Keratinocyte (primary cell): Measurements from ENCODE around the gene VPS33B. TPM values are rescaled to one million over a fixed set of nuclear protein-coding genes. Genes with fewer than 3 reads are reported as not detected.

ENCODE experiments used
- DNase-seq: peaks from one replicate; pipeline ENCODE4 v3.0.0-alpha.2; 2011; ENCODE audit warnings: low read depth, missing footprints, low spot score
- FAIRE-seq: peaks from 2 replicates; lab custom pipeline; 2011; peaks lifted over from hg19 to GRCh38; lab: Jason Lieb, UNC
- H2AFZ ChIP-seq: 2 replicates; pipeline ENCODE4 v1.6.0; 2012; ENCODE audit warnings: low read length, control low read depth, inconsistent platforms; ENCODE audit not compliant: control insufficient read depth
- H3K27ac ChIP-seq: 2 replicates; pipeline ENCODE4 v1.5.1; 2011; ENCODE audit warnings: low read length; ENCODE audit not compliant: control insufficient read depth, insufficient read depth
- H3K27me3 ChIP-seq: 3 replicates; pipeline ENCODE4 v1.6.0; 2011; ENCODE audit warnings: low read length; ENCODE audit not compliant: control insufficient read depth, insufficient read depth; ENCODE audit errors: extremely low read depth
- H3K36me3 ChIP-seq, 2 experiments: 2 replicates in 1 of 2; 3 replicates in 1 of 2; pipeline ENCODE4 v1.5.1; 2011; ENCODE audit warnings: low read length in 2 of 2, mild to moderate bottlenecking in 1 of 2; ENCODE audit not compliant: control insufficient read depth in 2 of 2, insufficient read depth in 2 of 2; ENCODE audit errors: extremely low read depth in 1 of 2
- H3K4me1 ChIP-seq: 3 replicates; pipeline ENCODE4 v1.5.1; 2011; ENCODE audit warnings: low read length; ENCODE audit not compliant: control insufficient read depth, insufficient read depth; ENCODE audit errors: extremely low read depth
- H3K4me2 ChIP-seq: 3 replicates; pipeline ENCODE4 v1.6.0; 2011; ENCODE audit warnings: low read depth, low read length; ENCODE audit not compliant: control insufficient read depth, insufficient read depth; ENCODE audit errors: extremely low read depth
- H3K4me3 ChIP-seq, 3 experiments: fragments of 200-600 bp in 1 of 3; sonication (generic) in 1 of 3; 2 replicates in 2 of 3; 3 replicates in 1 of 3; pipeline ENCODE4 v1.5.1; 2011 to 2016; ENCODE audit warnings: low read length in 3 of 3, mild to moderate bottlenecking in 3 of 3, control low read depth in 2 of 3, inconsistent platforms in 1 of 3, low read depth in 1 of 3, mixed read lengths in 1 of 3, mixed run types in 1 of 3, moderate library complexity in 1 of 3; ENCODE audit not compliant: control insufficient read depth in 2 of 3, insufficient read depth in 2 of 3; ENCODE audit errors: extremely low read depth in 1 of 3
- H3K79me2 ChIP-seq: 2 replicates; pipeline ENCODE4 v1.6.0; 2012; ENCODE audit warnings: low read length; ENCODE audit not compliant: control insufficient read depth, insufficient read depth
- H3K9ac ChIP-seq: 3 replicates; pipeline ENCODE4 v1.6.0; 2011; ENCODE audit warnings: low read length; ENCODE audit not compliant: control insufficient read depth, insufficient read depth; ENCODE audit errors: extremely low read depth
- H3K9me1 ChIP-seq: 3 replicates; pipeline ENCODE4 v1.6.0; 2011; ENCODE audit warnings: low read length; ENCODE audit not compliant: control insufficient read depth, insufficient read depth; ENCODE audit errors: extremely low read depth
- H3K9me3 ChIP-seq: 2 replicates; pipeline ENCODE4 v1.5.1; 2012; ENCODE audit warnings: low read depth, low read length; ENCODE audit not compliant: control insufficient read depth
- H4K20me1 ChIP-seq: 3 replicates; pipeline ENCODE4 v1.6.0; 2011; ENCODE audit warnings: low read length; ENCODE audit not compliant: control insufficient read depth, insufficient read depth; ENCODE audit errors: extremely low read depth
- CTCF ChIP-seq, 3 experiments: IDR thresholded peaks in 1 of 3; conservative IDR thresholded peaks in 1 of 3; optimal IDR thresholded peaks in 1 of 3; 2 replicates in 2 of 3; 3 replicates in 1 of 3; pipeline versions ENCODE3 to v1.5.1; 2011; ENCODE audit warnings: low read length in 3 of 3, mild to moderate bottlenecking in 3 of 3, moderate library complexity in 2 of 3, control low read depth in 1 of 3, inconsistent platforms in 1 of 3; ENCODE audit not compliant: insufficient read depth in 2 of 3; ENCODE audit errors: extremely low read depth in 1 of 3
- EZH2 ChIP-seq: IDR thresholded peaks from one replicate; pipeline ENCODE4 v1.6.1; 2012; ENCODE audit warnings: inconsistent platforms, mild to moderate bottlenecking, low read length, moderate library complexity
- dilution Hi-C: fragments of 300-500 bp; cut with MboI; formaldehyde crosslinking; loops from one replicate; pipeline ENCODE4 v1.7.0; 2020; ENCODE audit warnings: low sequenced_read_pairs; ENCODE audit not compliant: extremely low pct_ligation_motif_present
- polyA plus RNA-seq, 5 experiments: library from polyadenylated mRNA; depleted of rRNA in 3 of 5; stranded (reverse) in 3 of 5; stranded (forward) in 1 of 5; unstranded in 1 of 5; fragments of >200 nt; gene quantifications; 1 replicate in 1 of 5; 2 replicates in 3 of 5; 3 replicates in 1 of 5; pipeline versions ENCODE4 v1.2.1 to v1.2.3, GENCODE V29; 2011 to 2012; ENCODE audit warnings: missing spikeins in 2 of 5, low read depth in 1 of 5, low replicate concordance in 1 of 5

Gene VPS33B
- polyA plus RNA-seq, 1 donor (not counting 4 experiments of a cell fraction or from before 2014, with no cell fraction given), result 20.2 TPM

DNA sequence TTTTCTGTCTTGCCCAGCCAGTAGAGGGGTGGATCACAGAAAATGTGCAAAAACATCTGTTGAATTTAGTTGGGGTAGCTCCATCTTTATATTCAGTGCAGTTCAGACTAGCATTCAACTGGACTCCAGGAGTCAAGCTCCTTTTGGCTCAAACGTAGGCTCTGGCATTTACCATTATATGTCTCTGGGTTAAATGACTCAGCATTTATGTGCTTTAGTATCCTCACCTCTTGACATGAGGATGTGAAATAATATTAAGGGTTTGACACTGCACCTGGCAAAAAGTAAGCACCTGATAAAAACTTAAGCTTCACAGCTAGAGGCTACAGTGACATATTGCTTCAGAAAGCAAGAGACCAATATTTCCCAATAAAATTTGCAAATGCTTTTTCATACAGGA lies 42.8 kb downstream of the VPS33B start:
- FAIRE-seq (no peak), DNase-seq (no peak)
- no peaks in the 10 kb centered on the region for H3K27me3 ChIP-seq
- peaks cover 5 to 47% of the 10 kb centered on the region in 2 experiments for H3K36me3 ChIP-seq
- dilution Hi-C loops, result no loop called here
- peaks cover 3% of the 10 kb centered on the region for H3K9me1 ChIP-seq
- H3K9ac ChIP-seq, result no peak overlapping the region
- TF ChIP-seq CTCF (optimal IDR thresholded peaks at IDR 0.05 in 1 of 3, IDR thresholded peaks at IDR 0.05 in 1 of 3, conservative IDR thresholded peaks at IDR 0.05 in 1 of 3; ENCODE audit: extremely low read depth in 1 of 3, insufficient read depth in 2 of 3, low read length in 3 of 3), result no peak
- TF ChIP-seq EZH2, result no peak
- no peaks in the 10 kb centered on the region for H3K4me1 ChIP-seq
- no peaks in the 10 kb centered on the region for H4K20me1 ChIP-seq
- H3K9me3 ChIP-seq, result no peaks in the 10 kb centered on the region
- peaks cover 9% of the 10 kb centered on the region for H3K79me2 ChIP-seq
- no peak overlapping the region for H3K4me3 ChIP-seq
- no peak overlapping the region for H2AFZ ChIP-seq
- H3K4me2 ChIP-seq, result no peak overlapping the region
- no peak overlapping the region for H3K27ac ChIP-seq

GRCh38 chr15:90974216-90974615 lies 48.2 kb downstream of the VPS33B start:
- H3K9me1 ChIP-seq, result no peaks in the 10 kb centered on the region
- FAIRE-seq (no peak), DNase-seq (no peak)
- H2AFZ ChIP-seq, result no peak overlapping the region
- no peak overlapping the region for H3K27ac ChIP-seq
- H4K20me1 ChIP-seq, result no peaks in the 10 kb centered on the region
- peaks cover 5 to 26% of the 10 kb centered on the region in 2 experiments for H3K36me3 ChIP-seq
- H3K4me2 ChIP-seq, result no peak overlapping the region
- H3K79me2 ChIP-seq, result no peaks in the 10 kb centered on the region
- TF ChIP-seq CTCF (optimal IDR thresholded peaks at IDR 0.05 in 1 of 3, IDR thresholded peaks at IDR 0.05 in 1 of 3, conservative IDR thresholded peaks at IDR 0.05 in 1 of 3; ENCODE audit: extremely low read depth in 1 of 3, insufficient read depth in 2 of 3, low read length in 3 of 3), result no peak
- no peaks in the 10 kb centered on the region for H3K27me3 ChIP-seq
- dilution Hi-C loops, result no loop called here
- no peaks in the 10 kb centered on the region for H3K9me3 ChIP-seq
- no peak overlapping the region for H3K4me3 ChIP-seq
- no peak overlapping the region for H3K9ac ChIP-seq
- H3K4me1 ChIP-seq, result no peaks in the 10 kb centered on the region
